H1 (cell line): ENCODE data around the gene DECR2. TPM values are rescaled to one million over a fixed set of nuclear protein-coding genes. Genes with fewer than 3 reads are reported as not detected.

Source experiments
- CTCF ChIA-PET: fragments of 300-600 bp; sonication (Branson Sonifier 250); formaldehyde crosslinking; loops from one replicate; lab custom pipeline; 2021; ENCODE audit not compliant: partially characterized antibody; lab: Charles Lee
- POLR2A ChIA-PET: fragments of 300-600 bp; sonication (Branson Sonifier 250); formaldehyde crosslinking; loops from one replicate; lab custom pipeline; 2021; ENCODE audit warnings: inconsistent platforms; ENCODE audit not compliant: partially characterized antibody; lab: Charles Lee
- DNase-seq, 2 experiments: peaks; one replicate each; pipeline versions ENCODE4 v3.0.0 to v3.0.0-alpha.2; 2010 to 2022; ENCODE audit warnings: low spot score in 2 of 2, low read depth in 1 of 2, mixed read lengths in 1 of 2
- FAIRE-seq: peaks from 2 replicates; lab custom pipeline; 2011; peaks lifted over from hg19 to GRCh38; lab: Jason Lieb, UNC
- H2AFZ ChIP-seq: 2 replicates; pipeline ENCODE4 v1.8.1; 2012; ENCODE audit warnings: low read length, inconsistent platforms
- H2AK5ac ChIP-seq: 2 replicates; pipeline ENCODE4 v1.6.1; 2013; ENCODE audit warnings: low read depth, low read length
- H2BK120ac ChIP-seq: replicated peaks from 2 replicates; pipeline ENCODE3; 2013; ENCODE audit warnings: low read depth, low read length, inconsistent platforms
- H2BK12ac ChIP-seq: 2 replicates; pipeline ENCODE4 v1.6.1; 2013; ENCODE audit warnings: low read depth, low read length
- H2BK15ac ChIP-seq: 2 replicates; pipeline ENCODE4 v1.6.1; 2013; ENCODE audit warnings: low read length
- H2BK20ac ChIP-seq: 2 replicates; pipeline ENCODE4 v1.6.1; 2013; ENCODE audit warnings: low read length
- H2BK5ac ChIP-seq: 2 replicates; pipeline ENCODE4 v1.6.1; 2013; ENCODE audit warnings: low read depth, low read length
- H3K14ac ChIP-seq: 2 replicates; pipeline ENCODE4 v1.6.1; 2013; ENCODE audit warnings: inconsistent platforms; ENCODE audit not compliant: insufficient read length
- H3K18ac ChIP-seq: 2 replicates; pipeline ENCODE4 v1.6.1; 2013; ENCODE audit warnings: low read length; ENCODE audit errors: extremely low read depth
- H3K23ac ChIP-seq: 2 replicates; pipeline ENCODE4 v1.6.1; 2013; ENCODE audit warnings: inconsistent platforms; ENCODE audit not compliant: insufficient read length
- H3K23me2 ChIP-seq: 2 replicates; pipeline ENCODE4 v1.6.1; 2013; ENCODE audit warnings: low read depth, low read length
- H3K27ac ChIP-seq: 2 replicates; pipeline ENCODE4 v1.6.1; 2011; ENCODE audit warnings: low read depth, low read length, inconsistent platforms
- H3K27me3 ChIP-seq, 4 experiments: replicated peaks in 1 of 4; 1 replicate in 1 of 4; 2 replicates in 3 of 4; pipeline versions ENCODE4 v1.6.1 to v1.8.1; 2011 to 2013; ENCODE audit warnings: low read length in 3 of 4, mild to moderate bottlenecking in 3 of 4, inconsistent platforms in 2 of 4, mixed read lengths in 2 of 4, moderate library complexity in 1 of 4; ENCODE audit not compliant: control insufficient read depth in 3 of 4, insufficient read depth in 3 of 4; ENCODE audit errors: extremely low read depth in 1 of 4
- H3K36me3 ChIP-seq, 4 experiments: 2 replicates each; pipeline versions ENCODE4 v1.6.1 to v1.8.1; 2011 to 2013; ENCODE audit warnings: mild to moderate bottlenecking in 4 of 4, low read length in 3 of 4, moderate library complexity in 2 of 4, control low read depth in 1 of 4, inconsistent platforms in 1 of 4; ENCODE audit not compliant: insufficient read depth in 4 of 4, control insufficient read depth in 2 of 4
- H3K4ac ChIP-seq: replicated peaks from 2 replicates; pipeline ENCODE3; 2013; ENCODE audit warnings: low read length, low read depth, mixed read lengths, inconsistent platforms; ENCODE audit not compliant: insufficient read length
- H3K4me1 ChIP-seq, 4 experiments: replicated peaks in 1 of 4; 1 replicate in 1 of 4; 2 replicates in 3 of 4; pipeline versions ENCODE4 v1.6.1 to v1.8.1; 2011 to 2013; ENCODE audit warnings: low read length in 3 of 4, inconsistent platforms in 2 of 4, mixed read lengths in 1 of 4; ENCODE audit not compliant: insufficient read depth in 4 of 4, control insufficient read depth in 3 of 4
- H3K4me2 ChIP-seq, 2 experiments: 2 replicates each; pipeline versions ENCODE4 v1.6.1 to v1.8.1; 2011 to 2013; ENCODE audit warnings: low read depth in 2 of 2, low read length in 2 of 2, control low read depth in 1 of 2, inconsistent platforms in 1 of 2, mild to moderate bottlenecking in 1 of 2; ENCODE audit not compliant: insufficient read depth in 1 of 2
- H3K4me3 ChIP-seq, 4 experiments: fragments of 200-600, 300-600 bp in 1 of 4; sonication (generic), shearing (Covaris generic), sonication (Bioruptor Twin) in 1 of 4; 2 replicates each; pipeline versions ENCODE4 v1.5.1 to v1.8.1; 2011 to 2016; ENCODE audit warnings: low read length in 4 of 4, low read depth in 3 of 4, control low read depth in 2 of 4, inconsistent platforms in 2 of 4, mild to moderate bottlenecking in 2 of 4, mixed read lengths in 1 of 4, moderate library complexity in 1 of 4; ENCODE audit not compliant: insufficient read depth in 2 of 4; ENCODE audit errors: extremely low read depth in 1 of 4
- H3K56ac ChIP-seq: replicated peaks from 2 replicates; pipeline ENCODE3; 2013; ENCODE audit warnings: low read depth, mild to moderate bottlenecking, mixed read lengths, low read length, inconsistent platforms; ENCODE audit not compliant: insufficient read length
- H3K79me1 ChIP-seq: 2 replicates; pipeline ENCODE4 v1.6.1; 2013; ENCODE audit warnings: low read depth, low read length, control low read depth
- H3K79me2 ChIP-seq, 2 experiments: 2 replicates each; pipeline versions ENCODE4 v1.6.1 to v1.8.1; 2012 to 2013; ENCODE audit warnings: low read length in 2 of 2, mild to moderate bottlenecking in 2 of 2, inconsistent platforms in 1 of 2; ENCODE audit not compliant: insufficient read depth in 2 of 2, control insufficient read depth in 1 of 2
- H3K9ac ChIP-seq, 4 experiments: replicated peaks in 1 of 4; 1 replicate in 1 of 4; 2 replicates in 3 of 4; pipeline versions ENCODE4 v1.6.1 to v1.8.1; 2011 to 2013; ENCODE audit warnings: low read depth in 3 of 4, low read length in 3 of 4, control low read depth in 2 of 4, mild to moderate bottlenecking in 2 of 4, moderate library complexity in 2 of 4, inconsistent platforms in 1 of 4; ENCODE audit errors: extremely low read depth in 1 of 4
- H3K9me3 ChIP-seq, 2 experiments: 2 replicates each; pipeline versions ENCODE4 v1.6.1 to v1.8.1; 2012 to 2013; ENCODE audit warnings: mild to moderate bottlenecking in 2 of 2, moderate library complexity in 2 of 2, control low read depth in 1 of 2, inconsistent platforms in 1 of 2, low read depth in 1 of 2, low read length in 1 of 2, mixed read lengths in 1 of 2; ENCODE audit not compliant: insufficient read depth in 2 of 2
- H4K20me1 ChIP-seq, 2 experiments: replicated peaks in 1 of 2; 2 replicates each; pipeline versions ENCODE3 to v1.8.1; 2011 to 2013; ENCODE audit warnings: inconsistent platforms in 2 of 2, low read length in 2 of 2, mild to moderate bottlenecking in 1 of 2; ENCODE audit not compliant: insufficient read depth in 2 of 2, control insufficient read depth in 1 of 2
- H4K5ac ChIP-seq: 2 replicates; pipeline ENCODE4 v1.6.1; 2013; ENCODE audit warnings: low read length, low read depth, mixed read lengths, inconsistent platforms; ENCODE audit not compliant: insufficient read length
- H4K8ac ChIP-seq: 2 replicates; pipeline ENCODE4 v1.8.0; 2013; ENCODE audit warnings: mild to moderate bottlenecking, moderate library complexity, low read length, inconsistent platforms; ENCODE audit not compliant: insufficient read depth; ENCODE audit errors: extremely low read depth
- H4K91ac ChIP-seq: replicated peaks from 2 replicates; pipeline ENCODE3; 2013; ENCODE audit warnings: low read length, mixed read lengths, inconsistent platforms; ENCODE audit not compliant: insufficient read length
- CHD1 ChIP-seq: IDR thresholded peaks from 2 replicates; pipeline ENCODE4 v1.6.1; 2012; ENCODE audit warnings: low read depth, low read length, improper control_type of control experiment
- CHD2 ChIP-seq: IDR thresholded peaks from 2 replicates; pipeline ENCODE4 v1.6.1; 2012; ENCODE audit warnings: low read length, improper control_type of control experiment
- EZH2 ChIP-seq: fragments of 200-600 bp; sonication (generic); IDR thresholded peaks from 2 replicates; pipeline ENCODE4 v1.7.1; 2012; ENCODE audit warnings: low read depth, mild to moderate bottlenecking, moderate library complexity, low read length, inconsistent platforms; ENCODE audit not compliant: severe bottlenecking
- HDAC2 ChIP-seq, 2 experiments: fragments of 300-600 bp in 1 of 2; sonication (generic) in 1 of 2; IDR thresholded peaks; 2 replicates each; pipeline ENCODE4 v1.6.1; 2011 to 2012; ENCODE audit warnings: low read depth in 2 of 2, low read length in 2 of 2, mild to moderate bottlenecking in 2 of 2, moderate library complexity in 2 of 2, borderline replicate concordance in 1 of 2, inconsistent platforms in 1 of 2
- JUN ChIP-seq: IDR thresholded peaks from 2 replicates; pipeline ENCODE4 v1.6.1; 2011; ENCODE audit warnings: low read depth, mild to moderate bottlenecking, improper control_type of control experiment, low read length
- NRF1 ChIP-seq: IDR thresholded peaks from 2 replicates; pipeline ENCODE4 v1.6.1; 2011; ENCODE audit warnings: mild to moderate bottlenecking, low read depth, low read length, improper control_type of control experiment
- RFX5 ChIP-seq: IDR thresholded peaks from 2 replicates; pipeline ENCODE4 v1.6.1; 2011; ENCODE audit warnings: low read depth, low read length, improper control_type of control experiment, borderline replicate concordance
- SIN3A ChIP-seq, 2 experiments: IDR thresholded peaks in 1 of 2; conservative IDR thresholded peaks in 1 of 2; 2 replicates each; pipeline ENCODE4 v1.6.1; 2011 to 2012; ENCODE audit warnings: low read length in 2 of 2, improper control_type of control experiment in 1 of 2, low read depth in 1 of 2, mild to moderate bottlenecking in 1 of 2
- SIRT6 ChIP-seq: IDR thresholded peaks from one replicate; pipeline ENCODE4 v1.7.1; 2012; ENCODE audit warnings: low read length, inconsistent platforms
- SP2 ChIP-seq: IDR thresholded peaks from 2 replicates; pipeline ENCODE4 v1.6.1; 2012; ENCODE audit warnings: mild to moderate bottlenecking, low read length, inconsistent platforms
- SRF ChIP-seq: IDR thresholded peaks from 2 replicates; pipeline ENCODE4 v1.6.1; 2011; ENCODE audit warnings: mild to moderate bottlenecking, low read depth, low read length, moderate library complexity
- SUZ12 ChIP-seq: fragments of 200-600 bp; sonication (generic); IDR thresholded peaks from 2 replicates; pipeline ENCODE4 v1.6.1; 2012; ENCODE audit warnings: mild to moderate bottlenecking, inconsistent platforms, low read length, moderate library complexity, mixed read lengths
- TBP ChIP-seq: IDR thresholded peaks from 2 replicates; pipeline ENCODE4 v1.6.1; 2011; ENCODE audit warnings: low read depth, low read length, improper control_type of control experiment
- YY1 ChIP-seq: IDR thresholded peaks from 2 replicates; pipeline ENCODE4 v1.6.1; 2011; ENCODE audit warnings: low read depth, mild to moderate bottlenecking, low read length
- WGBS, 2 experiments: shearing (Covaris generic) in 1 of 2; methylation state at CpG; one replicate each; pipeline versions ENCODE4 v1.1.6 to v1.1.7; 2013 to 2015; ENCODE audit warnings: low lambda C conversion rate in 2 of 2, mixed read lengths in 2 of 2, inconsistent platforms in 1 of 2, low coverage in 1 of 2, missing lambda C conversion rate in 1 of 2; ENCODE audit not compliant: insufficient replicate concordance in 2 of 2, insufficient coverage in 1 of 2, insufficient read length in 1 of 2; ENCODE audit errors: extremely low coverage in 1 of 2, missing lambda C conversion rate in 1 of 2; 5-methylcytosine and 5-hydroxymethylcytosine counted together
- polyA plus RNA-seq, 7 experiments: library from polyadenylated mRNA; depleted of rRNA in 3 of 7; stranded (reverse) in 5 of 7; unstranded in 2 of 7; fragments of >200 nt in 5 of 7; fragments of 200-250 nt in 2 of 7; gene quantifications; 1 replicate in 5 of 7; 2 replicates in 1 of 7; 4 replicates in 1 of 7; pipeline versions ENCODE4 v1.2.1 to v1.2.3, GENCODE V29; 2011 to 2013; ENCODE audit warnings: missing spikeins in 2 of 7, mixed read lengths in 2 of 7
- total RNA-seq: library from RNA; stranded (reverse); fragmentation: NEBNext Ultra II Directional; extraction: Animal tissue kit (Norgen Biotek cat#: 25700); gene quantifications from 2 replicates; pipeline ENCODE4 v1.2.1, GENCODE V29; 2021
- TF ChIP-seq, protein P1 (sequence below): IDR thresholded peaks from 2 replicates; pipeline ENCODE4 v1.6.1; 2012; ENCODE audit warnings: inconsistent platforms

Gene DECR2
- total and polyA plus RNA-seq, 2 of the 8 experiments (the other 6 are each of a cell fraction or from before 2014, with no cell fraction given) = 28.2 to 39.9 TPM

- H2AK5ac ChIP-seq = no peak overlapping the region
- no peak overlapping the region for H2BK12ac ChIP-seq
- H3K14ac ChIP-seq = no peak overlapping the region
- H3K36me3 ChIP-seq = no peaks in the 10 kb centered on the region
- peaks cover 4 to 18% of the 10 kb centered on the region in 2 experiments for H4K20me1 ChIP-seq
- H3K23me2 ChIP-seq = peaks cover 6% of the 10 kb centered on the region; the same call in 1 of the 2 replicates
- ChIA-PET CTCF (no interaction called here), POLR2A (no interaction called here)
- no peak overlapping the region for H4K5ac ChIP-seq
- peaks cover 0 to 36% of the 10 kb centered on the region in 2 experiments; a peak in 2 of 4 replicates for H3K79me2 ChIP-seq
- 95 to 100% methylated on average over 1 to 7 of the region's 7 CpGs for WGBS, 2 experiments
- H4K8ac ChIP-seq = no peak overlapping the region
- no peak overlapping the region for H2BK120ac ChIP-seq
- FAIRE-seq (no peak), DNase-seq (no peak)
- H2BK20ac ChIP-seq = no peak overlapping the region
- H3K4me1 ChIP-seq = peaks cover 0 to 9% (median 3%) of the 10 kb centered on the region in 4 experiments; a peak in 4 of 7 replicates
- H3K4me3 ChIP-seq = no peak overlapping the region
- H3K4me2 ChIP-seq = no peak overlapping the region
- no peak overlapping the region for H4K91ac ChIP-seq
- no peak overlapping the region for H3K9ac ChIP-seq
- no peak overlapping the region for H3K18ac ChIP-seq
- H3K56ac ChIP-seq = no peak overlapping the region
- peaks cover 4% of the 10 kb centered on the region for H3K79me1 ChIP-seq
- no peak overlapping the region for H2BK15ac ChIP-seq
- no peak overlapping the region for H3K4ac ChIP-seq
- H3K27me3 ChIP-seq = peaks cover 0 to 12% (median 7%) of the 10 kb centered on the region in 4 experiments; a peak in 5 of 7 replicates
- no peak overlapping the region for H2BK5ac ChIP-seq
- H3K9me3 ChIP-seq = no peaks in the 10 kb centered on the region
- no peak overlapping the region for H3K27ac ChIP-seq
- no peak overlapping the region for H2AFZ ChIP-seq
- H3K23ac ChIP-seq = no peak overlapping the region
- no peak for TF ChIP-seq TBP
- TF ChIP-seq HDAC2 (IDR thresholded peaks at IDR 0.05; ENCODE audit: borderline replicate concordance in 1 of 2, low read depth in 2 of 2, low read length in 2 of 2) = no peak
- no peak for TF ChIP-seq JUN
- no peak for TF ChIP-seq SP2
- TF ChIP-seq NRF1 = no peak
- no peak for TF ChIP-seq SRF
- TF ChIP-seq, protein P1, sequence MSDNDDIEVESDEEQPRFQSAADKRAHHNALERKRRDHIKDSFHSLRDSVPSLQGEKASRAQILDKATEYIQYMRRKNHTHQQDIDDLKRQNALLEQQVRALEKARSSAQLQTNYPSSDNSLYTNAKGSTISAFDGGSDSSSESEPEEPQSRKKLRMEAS = no peak
- TF ChIP-seq SIN3A (conservative IDR thresholded peaks at IDR 0.05 in 1 of 2, IDR thresholded peaks at IDR 0.05 in 1 of 2; ENCODE audit: low read depth in 1 of 2, low read length in 2 of 2) = no peak
- TF ChIP-seq CHD2 = no peak
- TF ChIP-seq CHD1 = no peak
- no peak for TF ChIP-seq RFX5
- no peak for TF ChIP-seq SUZ12
- TF ChIP-seq YY1 = no peak
- no peak for TF ChIP-seq EZH2
- no peak for TF ChIP-seq SIRT6
Observed at GRCh38 chr16:430904-431303, 29.2 kb downstream of the DECR2 start.
